Medulla oblongata (tissue), 1 donor: ENCODE measurements around the gene GJA4.

ENCODE experiments used
- DNase-seq: peaks from one replicate; pipeline ENCODE4 v3.0.0-alpha.2; 2015; ENCODE audit errors: extremely low spot score

GJA4 gene

GRCh38 chr1:34839526-34840305 is 46.9 kb downstream of the GJA4 start:
- DNase-seq: no peak

- DNase-seq: no peak
Observed at GRCh38 chr1:34840426-34840825, 47.6 kb downstream of the GJA4 start.

- DNase-seq: no peak
Observed at GRCh38 chr1:34842073-34842472, 49.3 kb downstream of the GJA4 start.

DNA sequence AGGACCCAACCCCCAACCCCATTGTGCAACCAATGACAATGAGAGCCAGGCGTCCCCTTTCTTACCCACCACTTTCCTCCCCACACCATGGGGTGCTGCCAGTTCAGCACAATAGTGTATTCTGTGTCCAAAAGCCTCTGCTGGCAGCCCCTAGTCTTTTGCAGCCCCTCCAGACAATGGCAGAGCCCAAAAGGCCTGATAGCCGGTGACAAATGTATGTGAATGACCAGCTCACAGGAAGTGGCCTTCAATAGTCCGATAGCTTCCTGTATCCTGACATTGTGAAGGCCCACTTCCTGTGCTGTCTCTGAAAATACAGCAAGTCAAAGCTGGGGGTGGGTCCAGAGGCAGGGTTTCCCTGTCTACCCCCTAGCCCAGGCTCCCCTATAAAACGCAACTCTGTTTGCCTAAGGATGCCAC is 50.2 kb downstream of the GJA4 start:
- DNase-seq: no peak

DNA sequence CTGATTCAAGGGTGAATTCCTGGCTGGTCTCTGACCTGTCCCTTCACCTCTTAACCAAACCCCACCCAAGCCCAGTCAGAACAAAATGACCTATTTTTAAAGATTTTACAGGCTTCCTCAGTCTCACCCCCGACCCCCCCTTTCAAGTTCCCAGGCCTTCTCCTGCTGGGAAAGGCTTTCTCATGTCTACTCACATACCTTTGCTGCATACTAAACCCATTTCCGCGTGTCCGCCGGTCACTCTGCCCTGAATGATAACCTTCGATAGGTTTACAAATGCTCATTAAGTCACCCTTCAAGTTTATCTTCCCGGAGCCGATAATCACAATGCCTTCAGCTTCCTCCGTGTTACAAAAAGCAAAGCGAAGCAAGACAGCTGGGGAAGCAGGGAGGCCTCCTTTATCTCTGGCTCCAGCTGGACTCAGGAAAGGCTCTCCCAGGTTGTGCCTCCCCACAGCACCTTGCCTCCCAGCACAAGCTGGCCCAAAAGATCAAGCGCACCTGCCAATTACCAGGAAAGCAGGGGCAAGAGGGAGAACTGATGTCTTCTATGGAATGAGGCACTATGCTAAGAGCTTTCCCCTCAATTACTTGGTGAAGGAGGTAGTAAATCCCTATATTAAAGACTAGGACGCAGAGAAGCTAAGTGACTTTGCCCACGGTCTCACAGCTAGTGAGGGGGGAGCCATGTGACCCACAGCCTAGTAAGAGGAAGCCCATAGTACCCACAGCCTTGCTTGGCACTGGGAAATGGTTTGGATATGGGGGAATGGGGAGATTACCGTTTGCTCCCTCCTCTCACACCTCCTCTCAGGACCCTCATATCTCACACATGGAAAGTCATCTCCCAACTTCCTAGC is 50.8 kb downstream of the GJA4 start:
- DNase-seq: no peak

DNA sequence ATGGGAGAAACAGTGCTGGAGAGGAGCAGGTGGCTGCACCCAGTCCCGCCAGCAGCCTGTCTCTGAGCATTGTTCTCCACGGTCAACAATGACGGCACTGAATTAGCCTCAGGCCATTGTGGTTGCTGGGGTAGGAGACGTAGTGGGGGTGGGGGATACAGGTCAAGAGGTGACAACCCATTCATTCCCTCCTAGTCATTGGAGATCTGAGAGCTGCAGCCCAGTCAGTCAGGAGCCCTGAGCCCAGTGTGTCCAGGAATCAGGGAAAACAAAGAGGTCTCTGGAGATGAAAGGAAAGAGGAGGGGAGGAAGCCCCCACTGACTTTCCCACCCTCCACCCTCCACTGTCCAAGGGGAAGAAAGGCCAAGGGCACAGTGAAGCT is 51.4 kb downstream of the GJA4 start:
- peak; percentile 59 for DNase-seq
